HFFc6 (cell line): ENCODE measurements around the gene TM7SF3. TPM values are rescaled to one million over a fixed set of nuclear protein-coding genes. Genes with fewer than 3 reads are reported as not detected.
"Not testable (repeated sequence)": the region's sequence is repeated elsewhere in the genome, so short reads cannot be mapped to it uniquely, and the experiment has no call there.

ENCODE experiments used
- DNase-seq: peaks from one replicate; pipeline ENCODE4 v3.0.0-alpha.2; 2018
- H3K27ac Mint-ChIP-seq: 2 replicates; pipeline ENCODE4 v1.8.0; 2020; ENCODE audit warnings: mild to moderate bottlenecking, mixed read lengths
- H3K27me3 Mint-ChIP-seq: 2 replicates; pipeline ENCODE4 v1.8.0; 2021; ENCODE audit warnings: mild to moderate bottlenecking, moderate library complexity, mixed read lengths; ENCODE audit not compliant: insufficient read depth
- H3K36me3 Mint-ChIP-seq: 2 replicates; pipeline ENCODE4 v1.8.0; 2021; ENCODE audit warnings: low read depth, mixed read lengths
- H3K4me1 Mint-ChIP-seq: 2 replicates; pipeline ENCODE4 v1.8.0; 2020; ENCODE audit warnings: low read depth, mixed read lengths
- H3K4me3 Mint-ChIP-seq: 2 replicates; pipeline ENCODE4 v1.8.0; 2020; ENCODE audit warnings: mild to moderate bottlenecking, moderate library complexity, mixed read lengths
- H3K9me3 Mint-ChIP-seq: 2 replicates; pipeline ENCODE4 v1.8.0; 2020; ENCODE audit warnings: mild to moderate bottlenecking, mixed read lengths
- total RNA-seq, 6 experiments: library from RNA; stranded (reverse); fragmentation: NEBNext Ultra II Directional; extraction: Animal tissue kit (Norgen Biotek cat#: 25700); gene quantifications; 2 replicates in 1 of 6; 3 replicates in 5 of 6; pipeline ENCODE4 v1.2.3, GENCODE V29; 2021
- TF ChIP-seq, protein P1 (sequence below): fragments of 200-600 bp; sonication (generic); IDR thresholded peaks from 2 replicates; pipeline ENCODE4 v1.5.0; 2021; ENCODE audit warnings: antibody characterized with exemption, mild to moderate bottlenecking

TM7SF3 gene
- total RNA-seq, 6 experiments from 2014 or later, result 60.7 to 75.5 (median 68.7) TPM

- H3K36me3 Mint-ChIP-seq, result peaks cover 9% of the 10 kb centered on the region
- peaks cover 40% of the 10 kb centered on the region for H3K4me1 Mint-ChIP-seq
- H3K9me3 Mint-ChIP-seq, result no peaks in the 10 kb centered on the region
- DNase-seq, result no peak
- peak overlapping the region; percentile 99 for H3K4me3 Mint-ChIP-seq
- TF ChIP-seq, protein P1, sequence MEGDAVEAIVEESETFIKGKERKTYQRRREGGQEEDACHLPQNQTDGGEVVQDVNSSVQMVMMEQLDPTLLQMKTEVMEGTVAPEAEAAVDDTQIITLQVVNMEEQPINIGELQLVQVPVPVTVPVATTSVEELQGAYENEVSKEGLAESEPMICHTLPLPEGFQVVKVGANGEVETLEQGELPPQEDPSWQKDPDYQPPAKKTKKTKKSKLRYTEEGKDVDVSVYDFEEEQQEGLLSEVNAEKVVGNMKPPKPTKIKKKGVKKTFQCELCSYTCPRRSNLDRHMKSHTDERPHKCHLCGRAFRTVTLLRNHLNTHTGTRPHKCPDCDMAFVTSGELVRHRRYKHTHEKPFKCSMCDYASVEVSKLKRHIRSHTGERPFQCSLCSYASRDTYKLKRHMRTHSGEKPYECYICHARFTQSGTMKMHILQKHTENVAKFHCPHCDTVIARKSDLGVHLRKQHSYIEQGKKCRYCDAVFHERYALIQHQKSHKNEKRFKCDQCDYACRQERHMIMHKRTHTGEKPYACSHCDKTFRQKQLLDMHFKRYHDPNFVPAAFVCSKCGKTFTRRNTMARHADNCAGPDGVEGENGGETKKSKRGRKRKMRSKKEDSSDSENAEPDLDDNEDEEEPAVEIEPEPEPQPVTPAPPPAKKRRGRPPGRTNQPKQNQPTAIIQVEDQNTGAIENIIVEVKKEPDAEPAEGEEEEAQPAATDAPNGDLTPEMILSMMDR, result no peak
- H3K27me3 Mint-ChIP-seq, result peaks cover 7% of the 10 kb centered on the region
- peak overlapping the region; percentile 17; the same call in 1 of the 2 replicates for H3K27ac Mint-ChIP-seq
These were observed 10.1 kb upstream of the TM7SF3 start for GRCh38 chr12:27024291-27024690.

GRCh38 chr12:27020761-27021160 lies 6.6 kb upstream of the TM7SF3 start:
- H3K27ac Mint-ChIP-seq, result no peak overlapping the region
- no peaks in the 10 kb centered on the region; the same call in 1 of the 2 replicates for H3K36me3 Mint-ChIP-seq
- DNase-seq, result no peak
- H3K4me1 Mint-ChIP-seq, result peaks cover 39% of the 10 kb centered on the region
- peaks cover 7% of the 10 kb centered on the region for H3K27me3 Mint-ChIP-seq
- no peaks in the 10 kb centered on the region for H3K9me3 Mint-ChIP-seq
- TF ChIP-seq, protein P1, result no peak
- H3K4me3 Mint-ChIP-seq, result no peak overlapping the region

- H3K9me3 Mint-ChIP-seq, result no peaks in the 10 kb centered on the region
- H3K27ac Mint-ChIP-seq, result no peak overlapping the region
- H3K4me1 Mint-ChIP-seq, result peaks cover 32% of the 10 kb centered on the region
- peaks cover 7% of the 10 kb centered on the region for H3K27me3 Mint-ChIP-seq
- DNase-seq, result no peak
- TF ChIP-seq, protein P1, result no peak
- H3K4me3 Mint-ChIP-seq, result no peak overlapping the region
- H3K36me3 Mint-ChIP-seq, result no peaks in the 10 kb centered on the region; the same call in 1 of the 2 replicates
These were observed 3.9 kb upstream of the TM7SF3 start for GRCh38 chr12:27018037-27018436.

- not testable (repeated sequence) for H3K36me3 Mint-ChIP-seq, H3K27me3 Mint-ChIP-seq, DNase-seq, H3K9me3 Mint-ChIP-seq, H3K27ac Mint-ChIP-seq, H3K4me3 Mint-ChIP-seq
- peaks cover 38% of the 10 kb centered on the region for H3K4me1 Mint-ChIP-seq
These were observed 3.1 kb upstream of the TM7SF3 start for GRCh38 chr12:27017163-27017823.

- peak; percentile 16 for DNase-seq
- Mint-ChIP-seq H3K27ac (no peak overlapping the region), H3K36me3 (no peaks in the 10 kb centered on the region), H3K27me3 (peaks cover 2% of the 10 kb centered on the region; the same call in 1 of the 2 replicates), H3K4me1 (peaks cover 43% of the 10 kb centered on the region), H3K9me3 (no peaks in the 10 kb centered on the region), H3K4me3 (peak overlapping the region; percentile 60)
- TF ChIP-seq, protein P1, result peak; percentile 83
These were observed 1.5 kb upstream of the TM7SF3 start for GRCh38 chr12:27015730-27016076.

- TF ChIP-seq, protein P1, result no peak
- no peaks in the 10 kb centered on the region for H3K27me3 Mint-ChIP-seq
- H3K4me1 Mint-ChIP-seq, result peaks cover 49% of the 10 kb centered on the region
- DNase-seq, result no peak
- no peaks in the 10 kb centered on the region for H3K9me3 Mint-ChIP-seq
- H3K4me3 Mint-ChIP-seq, result peak overlapping the region; percentile 98
- peak overlapping the region; percentile 88 for H3K27ac Mint-ChIP-seq
- H3K36me3 Mint-ChIP-seq, result no peaks in the 10 kb centered on the region
These were observed 910 bp upstream of the TM7SF3 start for GRCh38 chr12:27014859-27015729.
